GM10847 (cell line): Measurements from ENCODE around the gene IER3IP1.

ENCODE experiments used
- POLR2A ChIP-seq: IDR thresholded peaks from 2 replicates; pipeline ENCODE4 v1.6.1; 2011; ENCODE audit not compliant: insufficient read length; ENCODE audit errors: extremely low read depth

IER3IP1 gene

GRCh38 chr18:47168913-47169312 is 7.3 kb downstream of the IER3IP1 start:
- no peak for TF ChIP-seq POLR2A

GRCh38 chr18:47168509-47168908 is 7.7 kb downstream of the IER3IP1 start:
- TF ChIP-seq POLR2A: no peak

GRCh38 chr18:47166294-47166693 is 9.9 kb downstream of the IER3IP1 start:
- TF ChIP-seq POLR2A: no peak

- TF ChIP-seq POLR2A: no peak
These were observed 12.9 kb downstream of the IER3IP1 start for GRCh38 chr18:47163241-47163640.

GRCh38 chr18:47160256-47160655 is 15.9 kb downstream of the IER3IP1 start:
- no peak for TF ChIP-seq POLR2A

- TF ChIP-seq POLR2A: no peak
These were observed 24.7 kb downstream of the IER3IP1 start for GRCh38 chr18:47151439-47151838.

- TF ChIP-seq POLR2A: no peak
These were observed 25.3 kb downstream of the IER3IP1 start for GRCh38 chr18:47150824-47151366.

GRCh38 chr18:47150029-47150823 is 25.9 kb downstream of the IER3IP1 start, which contains the start of gene HDHD2:
Gene HDHD2 (minus strand): TSS chr18:47150500. CDS start chr18:47136439, 14,061 bp downstream.
- TF ChIP-seq POLR2A: peak; percentile 94

- TF ChIP-seq POLR2A: no peak
These were observed 26.6 kb downstream of the IER3IP1 start for GRCh38 chr18:47149457-47150028.

GRCh38 chr18:47146206-47146605 is 30.0 kb downstream of the IER3IP1 start:
- TF ChIP-seq POLR2A: no peak

- TF ChIP-seq POLR2A: no peak
These were observed 32.2 kb downstream of the IER3IP1 start for GRCh38 chr18:47143899-47144485.

GRCh38 chr18:47143153-47143552 is 33.0 kb downstream of the IER3IP1 start:
- no peak for TF ChIP-seq POLR2A

GRCh38 chr18:47141289-47141688 is 34.9 kb downstream of the IER3IP1 start:
- no peak for TF ChIP-seq POLR2A

GRCh38 chr18:47121146-47121545 is 55.0 kb downstream of the IER3IP1 start:
- TF ChIP-seq POLR2A: no peak

GRCh38 chr18:47120428-47120827 is 55.7 kb downstream of the IER3IP1 start:
- TF ChIP-seq POLR2A: no peak

- no peak for TF ChIP-seq POLR2A
These were observed 57.2 kb downstream of the IER3IP1 start for GRCh38 chr18:47118981-47119380.

- no peak for TF ChIP-seq POLR2A
These were observed 61.0 kb downstream of the IER3IP1 start for GRCh38 chr18:47115205-47115604.
